Lung (tissue), 12 donors: ENCODE measurements around the gene TBC1D23. TPM values are rescaled to one million over a fixed set of nuclear protein-coding genes. Genes with fewer than 3 reads are reported as not detected.
"Not testable (repeated sequence)": the region's sequence is repeated elsewhere in the genome, so short reads cannot be mapped to it uniquely, and the experiment has no call there.

Experiments used
- ATAC-seq: fragments of 200-7000 bp; cut with Tn5 transposase; one replicate; pipeline ENCODE4 v1.9.1; 2020; ENCODE audit warnings: moderate number of reproducible peaks; ENCODE audit not compliant: insufficient read depth, low FRiP score
- DNase-seq, 3 donors: peaks; one replicate each; pipeline ENCODE4 v3.0.0-alpha.2; 2013 to 2017
- H3K27ac ChIP-seq, 2 donors: one replicate each; pipeline ENCODE4 v1.5.1; 2013; ENCODE audit warnings: mild to moderate bottlenecking in 2 of 2, moderate library complexity in 2 of 2, control low read depth in 1 of 2, inconsistent platforms in 1 of 2, low read depth in 1 of 2, low read length in 1 of 2
- H3K27me3 ChIP-seq, 3 donors: one replicate each; pipeline ENCODE4 v1.5.1; 2013; ENCODE audit warnings: low read length in 2 of 3; ENCODE audit not compliant: control insufficient read depth in 3 of 3, insufficient read depth in 3 of 3
- H3K36me3 ChIP-seq, 4 donors: one replicate each; pipeline ENCODE4 v1.5.1; 2013; ENCODE audit warnings: low read length in 4 of 4, mild to moderate bottlenecking in 1 of 4, moderate library complexity in 1 of 4; ENCODE audit not compliant: control insufficient read depth in 4 of 4, insufficient read depth in 4 of 4
- H3K4me1 ChIP-seq, 5 donors: one replicate each; pipeline ENCODE4 v1.5.1; 2013; ENCODE audit warnings: low read length in 5 of 5, mild to moderate bottlenecking in 2 of 5, moderate library complexity in 1 of 5; ENCODE audit not compliant: control insufficient read depth in 5 of 5, insufficient read depth in 5 of 5
- H3K4me3 ChIP-seq: one replicate; pipeline ENCODE4 v1.5.1; 2013; ENCODE audit warnings: mild to moderate bottlenecking, control low read depth, moderate library complexity
- H3K9ac ChIP-seq, 2 donors: one replicate each; pipeline ENCODE4 v1.5.1; 2013; ENCODE audit warnings: low read length in 2 of 2, control low read depth in 1 of 2; ENCODE audit not compliant: insufficient read depth in 1 of 2
- H3K9me3 ChIP-seq, 4 donors: one replicate each; pipeline ENCODE4 v1.5.1; 2013; ENCODE audit warnings: low read length in 3 of 4, mild to moderate bottlenecking in 1 of 4, moderate library complexity in 1 of 4; ENCODE audit not compliant: control insufficient read depth in 4 of 4, insufficient read depth in 3 of 4
- CTCF ChIP-seq: IDR thresholded peaks from 2 replicates; pipeline ENCODE4 v1.5.1; 2012; ENCODE audit warnings: mild to moderate bottlenecking; ENCODE audit errors: control extremely low read depth, extremely low read depth
- WGBS, 2 donors: extraction: QIAGEN DNeasy Blood & Tissue Kit; methylation state at CpG; one replicate each; pipeline ENCODE4 v1.1.7; 2013; 5-methylcytosine and 5-hydroxymethylcytosine counted together
- polyA plus RNA-seq, 2 donors: library from polyadenylated mRNA; stranded (reverse); fragments of 200-250 nt; gene quantifications; one replicate each; pipeline ENCODE4 v1.2.1, GENCODE V29; 2013
- total RNA-seq, 2 donors: library from RNA; depleted of rRNA in 1 of 2; stranded (reverse); fragments of >200 nt in 1 of 2; gene quantifications; one replicate each; pipeline ENCODE4 v1.2.1, GENCODE V29; 2014 to 2021
- donor health status: control.
- donor health status: control.
- donor health status: Bipolar disorder and iron deficiency.
- donor health status: healthy.
- donor health status: DM: yes; HTN: yes; CAD: no.

The TBC1D23 gene
- total and polyA plus RNA-seq, 4 donors = 15.7 to 60.6 (median 26.9) TPM

GRCh38 chr3:100260081-100260684, 609 bp upstream of the TBC1D23 start:
- Histone ChIP-seq H3K4me3 (no peak overlapping the region), H3K9ac (peak overlapping the region; percentile 42 to 98), H3K27ac (peak overlapping the region; percentile 93 to 94), H3K36me3 (peaks cover 0 to 4% (median 0%) of the 10 kb centered on the region in 4 donors), H3K27me3 (no peaks in the 10 kb centered on the region), H3K4me1 (peaks cover 4 to 20% (median 10%) of the 10 kb centered on the region in 5 donors), H3K9me3 (no peaks in the 10 kb centered on the region)
- WGBS, 2 donors = 18 to 21% methylated on average over 18 of the region's 18 CpGs
- peak; percentile 72 to 82 (median 81) for DNase-seq
- ATAC-seq = no peak
- no peak for TF ChIP-seq CTCF

DNA sequence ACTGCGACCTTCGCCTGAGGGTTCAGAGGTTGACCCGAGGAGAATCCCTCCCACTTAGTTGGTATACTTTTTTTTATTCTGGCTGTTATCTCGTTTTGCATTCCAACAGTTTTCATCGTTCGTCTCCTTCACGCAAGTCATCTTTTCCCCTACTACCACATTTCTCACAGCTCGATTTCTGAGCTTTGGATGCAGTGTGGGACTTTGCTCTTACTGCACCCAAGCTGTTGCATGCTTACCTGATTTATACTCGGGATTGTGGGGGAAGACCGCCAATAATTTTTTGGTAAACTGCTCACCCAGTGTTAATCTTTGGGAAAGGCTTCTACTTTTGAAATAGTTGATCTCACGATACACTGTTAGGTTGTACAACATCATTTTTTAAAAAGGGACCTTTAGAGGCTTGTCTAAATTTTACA, 702 bp downstream of the TBC1D23 start:
- no peak for TF ChIP-seq CTCF
- peak overlapping the region; percentile 90 to 99 for H3K9ac ChIP-seq
- H3K4me1 ChIP-seq = peaks cover 4 to 20% (median 10%) of the 10 kb centered on the region in 5 donors
- peak overlapping the region; percentile 79 to 94 for H3K27ac ChIP-seq
- no peaks in the 10 kb centered on the region for H3K9me3 ChIP-seq
- 4 to 6% methylated on average over 11 of the region's 11 CpGs for WGBS, 2 donors
- H3K27me3 ChIP-seq = no peaks in the 10 kb centered on the region
- H3K36me3 ChIP-seq = peaks cover 0 to 4% (median 0%) of the 10 kb centered on the region in 4 donors
- no peak for DNase-seq
- ATAC-seq = no peak
- peak overlapping the region; percentile 89 for H3K4me3 ChIP-seq

GRCh38 chr3:100262925-100263324, 2.1 kb downstream of the TBC1D23 start:
- not testable (repeated sequence) for H3K27ac ChIP-seq, ATAC-seq, H3K36me3 ChIP-seq, H3K4me3 ChIP-seq, H3K9me3 ChIP-seq, H3K9ac ChIP-seq, DNase-seq, H3K27me3 ChIP-seq
- 88 to 93% methylated on average over 11 of the region's 11 CpGs for WGBS, 2 donors
- peaks cover 2 to 20% (median 10%) of the 10 kb centered on the region in 5 donors for H3K4me1 ChIP-seq

DNA sequence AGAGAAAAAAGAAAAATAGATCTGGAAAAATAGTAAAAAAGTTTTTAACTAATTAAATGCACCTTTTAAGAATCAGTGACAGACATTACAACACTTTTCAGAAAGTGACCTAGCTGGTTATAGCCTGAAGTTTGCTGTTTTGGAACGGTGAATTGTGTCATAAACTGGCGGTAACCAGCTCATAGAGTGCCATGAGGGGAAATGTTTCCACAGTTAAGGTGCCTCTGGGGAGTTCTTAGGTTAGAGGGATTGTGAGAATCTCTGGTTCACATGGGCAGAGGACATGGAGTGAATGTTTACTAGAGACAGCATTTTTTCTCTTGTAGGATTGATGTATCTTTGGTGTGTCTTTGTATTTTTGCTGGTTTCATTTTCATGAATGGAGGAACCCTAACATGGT, 2.8 kb downstream of the TBC1D23 start:
- ATAC-seq = no peak
- Histone ChIP-seq H3K9me3 (no peaks in the 10 kb centered on the region), H3K27ac (no peak overlapping the region), H3K4me1 (peaks cover 2 to 20% (median 13%) of the 10 kb centered on the region in 5 donors), H3K4me3 (no peak overlapping the region), H3K27me3 (no peaks in the 10 kb centered on the region), H3K36me3 (peaks cover 0 to 4% (median 0%) of the 10 kb centered on the region in 4 donors), H3K9ac (no peak overlapping the region)
- 63 to 69% methylated on average over 2 of the region's 2 CpGs for WGBS, 2 donors
- no peak for TF ChIP-seq CTCF
- DNase-seq = no peak
